Fibroblast of skin of right quadriceps (primary cell): Measurements from ENCODE around the gene KLHL30.
"Not testable (repeated sequence)": the region's sequence is repeated elsewhere in the genome, so short reads cannot be mapped to it uniquely, and the experiment has no call there.

Experiments used
- DNase-seq: peaks from one replicate; pipeline ENCODE4 v3.0.0-alpha.2; 2013

KLHL30 gene

GRCh38 chr2:238163481-238164198 is 25.2 kb downstream of the KLHL30 start:
- DNase-seq = no peak

- DNase-seq = no peak
These were observed 26.4 kb downstream of the KLHL30 start for GRCh38 chr2:238164906-238165287.

GRCh38 chr2:238165288-238165921 is 26.9 kb downstream of the KLHL30 start:
- DNase-seq = no peak

GRCh38 chr2:238166391-238167343 is 28.2 kb downstream of the KLHL30 start:
- DNase-seq = no peak

- DNase-seq = no peak
These were observed 28.9 kb downstream of the KLHL30 start for GRCh38 chr2:238167344-238167715.

- peak; percentile 21 for DNase-seq
These were observed 29.3 kb downstream of the KLHL30 start for GRCh38 chr2:238167761-238168160.

- no peak for DNase-seq
These were observed 30.0 kb downstream of the KLHL30 start for GRCh38 chr2:238168196-238169047.

GRCh38 chr2:238169048-238169707 is 30.7 kb downstream of the KLHL30 start:
- peak; percentile 96 for DNase-seq

- peak; percentile 98 for DNase-seq
These were observed 31.3 kb downstream of the KLHL30 start for GRCh38 chr2:238169708-238170251.

- DNase-seq = no peak
These were observed 32.1 kb downstream of the KLHL30 start for GRCh38 chr2:238170386-238171071.

- DNase-seq = not testable (repeated sequence)
These were observed 32.6 kb downstream of the KLHL30 start for GRCh38 chr2:238171072-238171431.

GRCh38 chr2:238171575-238172187 is 33.2 kb downstream of the KLHL30 start:
- DNase-seq = no peak

GRCh38 chr2:238172439-238172838 is 34.0 kb downstream of the KLHL30 start:
- DNase-seq = no peak

GRCh38 chr2:238173692-238174091 is 35.2 kb downstream of the KLHL30 start:
- no peak for DNase-seq

- DNase-seq = no peak
These were observed 35.8 kb downstream of the KLHL30 start for GRCh38 chr2:238174291-238174690.

- DNase-seq = no peak
These were observed 36.2 kb downstream of the KLHL30 start for GRCh38 chr2:238174701-238175100.

GRCh38 chr2:238176613-238177012 is 38.1 kb downstream of the KLHL30 start:
- DNase-seq = no peak

GRCh38 chr2:238180554-238180953 is 42.1 kb downstream of the KLHL30 start:
- DNase-seq = no peak

- no peak for DNase-seq
These were observed 43.9 kb downstream of the KLHL30 start for GRCh38 chr2:238182362-238182761.

GRCh38 chr2:238183821-238184220 is 45.4 kb downstream of the KLHL30 start:
- no peak for DNase-seq
